ENCODE results near the gene FCGR3A.
"Not testable (repeated sequence)": the region's sequence is repeated elsewhere in the genome, so short reads cannot be mapped to it uniquely, and the experiment has no call there.

Gene FCGR3A

GRCh38 chr1:161530671-161531641, 18.7 kb downstream of the FCGR3A start:
- in situ Hi-C loops (cut with HindIII; ENCODE audit: low sequenced_read_pairs) = not testable (repeated sequence)

GRCh38 chr1:161530158-161530557, 19.5 kb downstream of the FCGR3A start:
- in situ Hi-C loops (cut with HindIII; ENCODE audit: low sequenced_read_pairs) = not testable (repeated sequence)

GRCh38 chr1:161529463-161530104, 20.0 kb downstream of the FCGR3A start:
- in situ Hi-C loops (cut with HindIII; ENCODE audit: low sequenced_read_pairs) = not testable (repeated sequence)

- in situ Hi-C loops (cut with HindIII; ENCODE audit: low sequenced_read_pairs) = not testable (repeated sequence)
Observed at GRCh38 chr1:161528550-161528949, 21.1 kb downstream of the FCGR3A start.

- in situ Hi-C loops (cut with HindIII; ENCODE audit: low sequenced_read_pairs) = not testable (repeated sequence)
Observed at GRCh38 chr1:161525918-161526317, 23.7 kb downstream of the FCGR3A start.

GRCh38 chr1:161525321-161525720, 24.3 kb downstream of the FCGR3A start:
- in situ Hi-C loops (cut with HindIII; ENCODE audit: low sequenced_read_pairs) = not testable (repeated sequence)

- in situ Hi-C loops (cut with HindIII; ENCODE audit: low sequenced_read_pairs) = not testable (repeated sequence)
Observed at GRCh38 chr1:161524742-161525291, 24.8 kb downstream of the FCGR3A start.

GRCh38 chr1:161523817-161524741, 25.5 kb downstream of the FCGR3A start, which contains the start of gene HSPA6:
Gene HSPA6 (plus strand): TSS chr1:161524540. CDS start chr1:161524659, 119 bp downstream.
- in situ Hi-C loops (cut with HindIII; ENCODE audit: low sequenced_read_pairs) = not testable (repeated sequence)

- in situ Hi-C loops (cut with HindIII; ENCODE audit: low sequenced_read_pairs) = not testable (repeated sequence)
Observed at GRCh38 chr1:161523041-161523816, 26.4 kb downstream of the FCGR3A start.

GRCh38 chr1:161513953-161514352, 35.7 kb downstream of the FCGR3A start:
- in situ Hi-C loops (cut with HindIII; ENCODE audit: low sequenced_read_pairs) = not testable (repeated sequence)

GRCh38 chr1:161513448-161513780, 36.2 kb downstream of the FCGR3A start:
- in situ Hi-C loops (cut with HindIII; ENCODE audit: low sequenced_read_pairs) = not testable (repeated sequence)

GRCh38 chr1:161512636-161513447, 36.8 kb downstream of the FCGR3A start:
- in situ Hi-C loops (cut with HindIII; ENCODE audit: low sequenced_read_pairs) = not testable (repeated sequence)

- in situ Hi-C loops (cut with HindIII; ENCODE audit: low sequenced_read_pairs) = no loop called here
Observed at GRCh38 chr1:161511756-161512060, 37.9 kb downstream of the FCGR3A start.

- in situ Hi-C loops (cut with HindIII; ENCODE audit: low sequenced_read_pairs) = no loop called here
Observed at GRCh38 chr1:161511018-161511755, 38.4 kb downstream of the FCGR3A start.

- in situ Hi-C loops (cut with HindIII; ENCODE audit: low sequenced_read_pairs) = no loop called here
Observed at GRCh38 chr1:161510477-161510876, 39.1 kb downstream of the FCGR3A start.

- in situ Hi-C loops (cut with HindIII; ENCODE audit: low sequenced_read_pairs) = no loop called here
Observed at GRCh38 chr1:161506336-161507223, 43.0 kb downstream of the FCGR3A start.

- in situ Hi-C loops (cut with HindIII; ENCODE audit: low sequenced_read_pairs) = no loop called here
Observed at GRCh38 chr1:161505686-161506085, 43.9 kb downstream of the FCGR3A start.

- in situ Hi-C loops (cut with HindIII; ENCODE audit: low sequenced_read_pairs) = no loop called here
Observed at GRCh38 chr1:161503394-161503748, 46.2 kb downstream of the FCGR3A start.

Data from endothelial cell of hepatic sinusoid (primary cell).